ENCODE results near the gene AP1B1. TPM values are rescaled to one million over a fixed set of nuclear protein-coding genes. Genes with fewer than 3 reads are reported as not detected.

AP1B1 gene
- total and polyA plus RNA-seq, 2 of the 8 experiments (the other 6 are each of a cell fraction or from before 2014, with no cell fraction given): 64.2 to 86.8 TPM

- TF ChIP-seq FOSL1 (IDR thresholded peaks at IDR 0.05; ENCODE audit: insufficient read depth, low read depth, low read length) (no peak), SIN3A (conservative IDR thresholded peaks at IDR 0.05 in 1 of 2, IDR thresholded peaks at IDR 0.05 in 1 of 2; ENCODE audit: low read depth in 1 of 2, low read length in 2 of 2) (no peak), BRCA1 (IDR thresholded peaks at IDR 0.05; ENCODE audit: low read depth, low read length) (no peak)
These were observed 1.7 kb downstream of the AP1B1 start (continued) for GRCh38 chr22:29386708-29387107.

Data from H1 (cell line).